ENCODE results near the gene CNN3. TPM values are rescaled to one million over a fixed set of nuclear protein-coding genes. Genes with fewer than 3 reads are reported as not detected.

CNN3 gene
- total RNA-seq, 1 donor from 2014 or later, result 57.0 TPM

DNA sequence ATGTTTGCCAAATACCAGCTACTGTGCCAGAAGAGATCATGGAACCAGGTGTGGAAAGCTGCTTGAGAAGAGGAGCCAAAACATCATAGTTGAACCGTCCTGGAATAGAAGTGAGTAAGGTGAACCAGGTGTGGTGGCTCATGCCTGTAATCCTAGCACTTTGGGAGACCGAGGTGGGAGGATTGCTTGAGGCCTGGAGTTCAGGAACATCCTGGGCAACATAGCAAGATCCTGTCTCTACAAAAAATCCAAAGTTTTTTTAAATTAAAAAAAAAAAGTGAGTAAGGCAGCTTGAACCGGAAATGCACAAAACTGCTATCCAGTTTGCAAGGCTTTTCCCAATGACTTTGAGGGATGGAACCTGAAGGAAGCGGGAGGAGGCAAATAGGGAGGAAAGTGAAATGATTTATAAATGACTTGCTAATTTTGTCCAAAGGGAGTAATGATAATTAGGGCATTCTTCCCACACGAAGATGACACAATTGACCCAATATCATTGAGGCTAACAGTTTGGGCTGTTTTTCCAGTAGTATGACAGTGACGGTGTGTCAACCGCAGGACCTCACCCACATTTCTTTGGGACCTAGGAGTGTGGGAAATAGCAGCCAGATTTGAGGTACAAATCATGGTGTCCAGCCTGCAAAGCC is 1.5 kb upstream of the CNN3 start:
- ATAC-seq, result no peak

DNA sequence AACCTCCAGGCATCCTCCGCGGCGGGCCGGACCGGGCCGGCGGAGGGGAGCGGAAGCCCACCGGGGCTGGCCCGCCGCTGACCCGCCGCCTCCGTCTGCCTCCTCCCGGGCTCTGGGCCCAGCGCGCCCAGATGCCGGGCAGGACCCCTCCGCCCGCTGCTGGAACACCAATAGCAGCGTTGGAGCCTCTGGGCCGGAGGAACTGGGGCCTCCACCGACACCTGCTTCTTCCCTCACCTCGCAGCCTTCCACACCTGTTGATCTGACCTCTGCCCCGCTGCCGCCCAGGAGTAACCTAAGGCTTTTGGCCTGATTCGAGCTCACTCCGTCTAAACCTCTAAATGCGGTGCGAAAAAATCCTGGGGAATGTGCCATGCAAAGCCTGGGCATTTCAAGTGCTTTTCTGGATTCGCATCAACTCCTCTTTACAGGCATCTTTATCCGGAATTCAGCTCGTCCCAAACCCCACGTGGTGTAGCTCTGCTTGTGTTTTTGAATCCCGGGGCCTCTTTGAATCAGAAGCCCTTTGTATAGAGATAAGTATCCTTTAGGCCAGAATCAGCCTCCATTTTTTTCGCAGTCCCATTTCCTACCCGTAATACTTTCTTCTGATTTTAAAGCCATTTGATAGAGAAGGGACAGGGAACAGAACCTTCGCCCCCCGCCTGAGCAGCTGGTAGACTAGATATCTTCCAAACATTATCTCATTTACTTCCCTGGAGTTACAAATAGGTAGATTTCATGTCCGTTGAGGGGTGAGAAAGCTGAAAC is 680 bp upstream of the CNN3 start:
- intact Hi-C loops (cut with DNase I), result loop anchor here (2.0 to 5.0 kb wide), 4 partner anchors 35 to 113 kb away; no protein-coding TSS in a partner anchor

More for the DNA sequence above, 1.5 kb upstream of the CNN3 start:
- intact Hi-C loops (cut with DNase I), result loop anchor here (5.0 kb wide), 2 partner anchors 34 to 94 kb away; no protein-coding TSS in a partner anchor
- DNase-seq (ENCODE audit: missing footprints), result no peak

GRCh38 chr1:94926126-94926914 is 590 bp downstream of the CNN3 start:
- intact Hi-C loops (cut with DNase I), result loop anchor here (2.0 to 5.0 kb wide), 4 partner anchors 36 to 114 kb away; no protein-coding TSS in a partner anchor

More for the DNA sequence above, 680 bp upstream of the CNN3 start:
- DNase-seq (ENCODE audit: missing footprints), result no peak
- ATAC-seq, result no peak

DNA sequence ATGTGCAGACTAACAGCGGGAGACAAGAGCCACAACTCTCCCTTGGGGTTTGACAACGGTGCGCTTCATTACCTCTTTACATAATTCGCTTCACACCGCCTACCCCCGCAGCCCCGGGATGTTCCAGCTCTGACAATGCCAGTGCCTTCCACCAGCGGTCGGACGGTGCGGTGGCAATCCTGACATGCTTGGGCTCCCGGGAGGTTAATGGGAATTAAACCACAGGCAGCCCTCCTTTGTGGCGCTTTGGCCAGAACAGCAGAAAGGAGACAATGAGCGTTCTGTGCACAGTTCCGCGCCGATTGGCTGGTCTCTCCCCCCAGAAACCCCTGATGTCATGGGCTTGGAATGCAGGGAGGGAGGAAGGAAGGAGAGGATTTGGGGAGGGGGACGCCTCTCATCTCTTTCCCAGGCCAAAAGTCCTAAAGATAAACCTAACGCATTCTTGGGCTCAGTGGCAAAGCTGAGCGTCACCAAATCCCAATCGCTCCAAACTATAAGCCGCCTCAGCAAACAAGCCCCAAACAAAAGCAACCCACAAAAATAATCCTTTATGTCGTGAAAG is 1.3 kb downstream of the CNN3 start:
- peak; percentile 40 for ATAC-seq
- peak; percentile 79 for DNase-seq (ENCODE audit: missing footprints)
- intact Hi-C loops (cut with DNase I), result loop anchor here (2.0 to 5.0 kb wide), 4 partner anchors 37 to 115 kb away; no protein-coding TSS in a partner anchor

More at GRCh38 chr1:94926126-94926914, 590 bp downstream of the CNN3 start:
- DNase-seq (ENCODE audit: missing footprints) (peak; percentile 72), ATAC-seq (peak; percentile 75)

DNA sequence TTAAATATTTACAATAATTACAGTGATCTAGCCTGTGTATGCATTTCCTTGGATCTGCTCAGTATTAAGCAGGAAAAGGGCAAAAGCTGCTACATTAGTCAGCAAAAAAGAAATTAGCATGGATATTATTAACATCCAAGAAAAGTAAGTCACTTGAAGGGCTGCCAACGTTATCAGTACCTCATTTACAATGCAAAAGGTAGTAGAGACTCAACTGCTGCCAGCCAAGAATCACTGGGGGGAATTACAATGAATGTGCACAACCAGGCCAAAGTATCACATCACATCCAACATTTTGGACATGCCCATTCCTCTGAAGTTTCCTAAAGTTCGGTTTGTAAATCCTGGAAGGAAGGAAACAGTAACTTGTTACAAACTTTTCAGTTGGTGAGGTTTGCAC is 1.9 kb downstream of the CNN3 start:
- DNase-seq (ENCODE audit: missing footprints) (no peak), ATAC-seq (no peak)
- intact Hi-C loops (cut with DNase I), result loop anchor here (5.0 kb wide), 2 partner anchors 37 to 97 kb away; no protein-coding TSS in a partner anchor

- ATAC-seq (no peak), DNase-seq (ENCODE audit: missing footprints) (no peak)
- intact Hi-C loops (cut with DNase I), result no loop called here
Measured at GRCh38 chr1:94922761-94923331, 4.1 kb downstream of the CNN3 start.

- intact Hi-C loops (cut with DNase I), result no loop called here
- DNase-seq (ENCODE audit: missing footprints) (no peak), ATAC-seq (no peak)
Measured at GRCh38 chr1:94921977-94922376, 4.9 kb downstream of the CNN3 start.

- intact Hi-C loops (cut with DNase I), result no loop called here
- ATAC-seq (no peak), DNase-seq (ENCODE audit: missing footprints) (no peak)
Measured at GRCh38 chr1:94920061-94920460, 6.8 kb downstream of the CNN3 start.

DNA sequence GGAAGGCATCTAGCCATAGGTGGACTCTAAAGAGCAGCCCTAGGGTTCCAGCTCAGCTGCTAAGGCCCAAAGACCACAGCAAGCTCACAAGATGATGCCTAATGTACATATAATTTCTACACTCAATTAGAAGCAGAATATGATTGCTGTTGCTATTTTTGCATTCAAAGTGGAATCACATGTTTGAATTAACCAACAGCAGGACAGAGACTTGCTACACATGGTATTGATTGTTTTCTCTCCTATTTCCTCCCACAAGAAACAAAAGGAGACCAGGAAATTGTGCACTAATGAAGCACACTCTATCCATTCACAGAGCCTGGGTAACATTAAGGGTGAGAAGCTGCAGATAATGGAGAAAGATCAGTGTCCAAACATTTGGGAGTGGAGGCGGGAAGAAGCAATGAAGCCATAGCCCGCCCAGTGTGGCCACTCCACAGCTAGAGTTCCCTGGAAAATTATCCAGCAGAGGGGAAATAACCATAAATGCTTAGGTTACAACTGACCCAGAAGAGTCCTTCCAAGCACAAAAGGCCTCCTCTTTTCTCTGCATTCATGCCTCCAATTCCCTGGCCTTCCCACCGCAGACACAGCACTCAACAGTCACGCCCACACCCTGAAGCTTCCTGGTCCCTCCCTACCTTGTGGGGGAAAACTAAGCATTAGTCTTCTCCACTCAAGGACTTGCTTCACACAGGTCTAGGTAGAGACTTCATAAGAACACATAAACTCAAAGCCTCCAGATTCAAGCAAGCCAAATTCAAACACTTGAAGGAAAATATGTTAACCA is 7.5 kb downstream of the CNN3 start:
- DNase-seq (ENCODE audit: missing footprints), result no peak
- ATAC-seq, result peak; percentile 38
- intact Hi-C loops (cut with DNase I), result no loop called here

GRCh38 chr1:94917251-94917650 is 9.7 kb downstream of the CNN3 start:
- intact Hi-C loops (cut with DNase I), result no loop called here
- ATAC-seq (no peak), DNase-seq (ENCODE audit: missing footprints) (no peak)

DNA sequence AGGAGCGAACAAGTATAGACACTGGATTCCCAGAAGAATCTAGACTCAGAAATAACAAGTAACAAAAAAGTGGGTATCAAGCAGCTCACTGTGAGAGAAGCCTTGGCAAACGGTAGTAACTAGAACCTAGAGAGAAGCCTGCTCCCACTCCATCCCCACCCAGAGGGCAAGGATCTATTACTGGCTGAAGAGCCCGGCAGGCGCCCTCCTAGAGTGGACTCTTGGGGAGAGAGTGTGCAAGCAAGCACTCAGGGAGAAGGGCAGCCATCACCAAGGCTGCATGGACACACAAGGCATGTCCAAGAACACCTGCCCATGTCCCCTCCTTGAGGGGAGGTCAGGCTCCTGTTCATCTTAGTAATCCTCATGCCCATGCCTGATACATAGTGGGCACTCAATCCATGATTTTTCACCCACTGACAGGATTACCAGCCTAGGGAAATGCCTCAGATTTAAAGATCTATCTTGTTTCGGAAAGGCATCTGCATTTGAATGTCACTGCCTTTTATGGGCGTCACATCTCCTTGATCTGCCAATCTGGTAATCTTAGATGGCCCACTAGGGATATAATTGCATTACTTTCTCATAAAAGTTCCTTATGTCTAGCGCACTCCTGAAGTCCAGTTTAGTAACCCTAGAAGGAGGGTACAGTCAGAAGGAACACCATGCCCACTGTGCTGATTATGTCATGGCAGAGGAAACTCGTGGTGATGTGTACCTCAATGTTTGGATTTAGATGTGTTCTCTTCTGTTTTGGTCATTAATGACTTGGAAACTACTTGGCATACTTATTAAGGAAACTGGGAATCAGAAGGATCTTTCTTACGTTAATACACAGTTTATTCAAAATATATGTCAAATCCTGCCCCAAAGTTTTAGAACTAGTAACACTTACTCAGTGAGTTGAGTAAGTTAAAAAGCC is 14.4 kb downstream of the CNN3 start:
- DNase-seq (ENCODE audit: missing footprints), result no peak
- ATAC-seq, result no peak
- intact Hi-C loops (cut with DNase I), result no loop called here

DNA sequence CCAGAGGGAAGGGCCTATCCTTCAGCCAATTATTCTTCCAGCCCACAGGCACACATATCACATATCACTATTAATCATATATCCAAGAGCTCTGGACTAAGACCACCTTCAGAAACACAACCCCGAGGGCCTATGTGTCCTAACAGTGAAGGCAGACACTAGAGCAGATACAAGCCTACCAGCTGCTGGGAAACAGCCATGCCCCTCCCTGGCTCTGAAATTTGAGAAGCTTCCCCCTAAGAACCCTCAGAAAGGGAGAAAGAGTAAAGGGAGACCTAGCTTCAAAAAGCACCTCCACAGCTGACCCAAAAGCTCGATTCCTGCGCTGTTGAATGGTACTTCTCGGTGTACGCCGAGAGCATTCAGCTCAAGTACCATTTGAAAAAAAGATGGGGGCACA is 17.4 kb downstream of the CNN3 start:
- intact Hi-C loops (cut with DNase I), result no loop called here
- no peak for ATAC-seq
- DNase-seq (ENCODE audit: missing footprints), result no peak

GRCh38 chr1:94908965-94909364 is 17.9 kb downstream of the CNN3 start:
- intact Hi-C loops (cut with DNase I), result no loop called here
- ATAC-seq, result no peak
- no peak for DNase-seq (ENCODE audit: missing footprints)

GRCh38 chr1:94908190-94908589 is 18.7 kb downstream of the CNN3 start:
- ATAC-seq (no peak), DNase-seq (ENCODE audit: missing footprints) (no peak)
- intact Hi-C loops (cut with DNase I), result no loop called here

DNA sequence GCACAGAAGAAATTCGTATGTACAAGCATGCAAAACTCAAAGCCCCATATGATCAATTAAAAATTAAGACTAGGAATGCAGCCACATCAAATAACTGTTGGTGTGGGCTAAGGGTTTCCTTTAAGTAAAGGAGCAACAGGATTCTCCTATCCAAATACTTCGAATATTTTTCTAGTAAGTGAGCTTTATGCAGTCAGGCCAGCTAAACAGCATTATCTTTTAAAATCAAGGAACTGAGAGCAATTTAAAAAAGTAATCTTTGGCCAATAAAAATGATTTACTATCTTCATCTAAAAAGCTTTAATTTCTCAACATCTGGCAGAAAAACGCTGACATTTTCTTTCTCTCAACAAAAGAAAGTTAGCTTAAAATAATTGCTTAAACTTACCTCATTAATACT is 19.8 kb downstream of the CNN3 start:
- intact Hi-C loops (cut with DNase I), result no loop called here
- no peak for DNase-seq (ENCODE audit: missing footprints)
- no peak for ATAC-seq

DNA sequence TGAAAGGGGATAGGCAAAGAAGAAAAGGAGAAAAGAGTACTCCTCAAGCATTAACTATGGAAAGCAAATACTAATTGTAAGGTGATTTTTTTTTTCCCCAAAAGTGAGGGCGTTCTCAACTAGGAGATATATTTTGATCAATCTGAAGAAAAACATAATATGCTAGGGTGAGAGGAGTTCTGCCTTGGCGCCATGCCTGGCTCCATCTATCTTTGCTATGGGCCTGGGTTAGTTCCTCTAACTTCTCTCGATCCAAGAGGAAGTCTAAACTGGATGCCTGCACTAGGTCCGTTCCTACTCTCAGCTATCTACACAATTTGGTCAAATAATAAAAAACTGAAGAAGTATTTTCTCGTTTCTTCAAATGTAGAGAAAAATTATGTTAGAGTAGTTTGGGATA is 20.5 kb downstream of the CNN3 start:
- ATAC-seq (no peak), DNase-seq (ENCODE audit: missing footprints) (no peak)

GRCh38 chr1:94905207-94905606 is 21.7 kb downstream of the CNN3 start:
- DNase-seq (ENCODE audit: missing footprints) (no peak), ATAC-seq (no peak)
- intact Hi-C loops (cut with DNase I), result no loop called here

More for the DNA sequence above, 20.5 kb downstream of the CNN3 start:
- intact Hi-C loops (cut with DNase I), result no loop called here

All from Right ventricle myocardium inferior (tissue), 1 donor.